ENCODE results near the gene SH2D3A. TPM values are rescaled to one million over a fixed set of nuclear protein-coding genes. Genes with fewer than 3 reads are reported as not detected.

Gene SH2D3A
- total and polyA plus RNA-seq, 2 of the 8 experiments (the other 6 are each of a cell fraction or from before 2014, with no cell fraction given), result 14.5 to 22.1 TPM

- Histone ChIP-seq H3K27me3 (replicated peaks in 1 of 4; ENCODE audit: control insufficient read depth in 3 of 4, extremely low read depth in 1 of 4, insufficient read depth in 3 of 4, low read length in 3 of 4) (no peaks in the 10 kb centered on the region), H4K5ac (ENCODE audit: insufficient read length, low read depth, low read length) (no peak overlapping the region), H3K4me2 (ENCODE audit: insufficient read depth in 1 of 2, low read depth in 2 of 2, low read length in 2 of 2) (no peak overlapping the region), H2BK20ac (ENCODE audit: low read length) (no peak overlapping the region), H3K18ac (ENCODE audit: extremely low read depth, low read length) (no peak overlapping the region), H3K4me3 (ENCODE audit: extremely low read depth in 1 of 4, insufficient read depth in 2 of 4, low read depth in 3 of 4, low read length in 4 of 4) (no peak overlapping the region), H2BK15ac (ENCODE audit: low read length) (no peak overlapping the region), H2AK5ac (ENCODE audit: low read depth, low read length) (no peak overlapping the region), H3K36me3 (ENCODE audit: control insufficient read depth in 2 of 4, insufficient read depth in 4 of 4, low read length in 3 of 4) (no peaks in the 10 kb centered on the region), H3K79me2 (ENCODE audit: control insufficient read depth in 1 of 2, insufficient read depth in 2 of 2, low read length in 2 of 2) (no peaks in the 10 kb centered on the region), H3K9ac (replicated peaks in 1 of 4; ENCODE audit: extremely low read depth in 1 of 4, low read depth in 3 of 4, low read length in 3 of 4) (no peak overlapping the region), H3K27ac (ENCODE audit: low read depth, low read length) (no peak overlapping the region), H3K79me1 (ENCODE audit: low read depth, low read length) (no peaks in the 10 kb centered on the region), H2BK5ac (ENCODE audit: low read depth, low read length) (no peak overlapping the region), H3K56ac (replicated peaks; ENCODE audit: insufficient read length, low read depth, low read length) (no peak overlapping the region), H3K9me3 (ENCODE audit: insufficient read depth in 2 of 2, low read depth in 1 of 2, low read length in 1 of 2) (peaks cover 39 to 49% of the 10 kb centered on the region in 2 experiments), H2AFZ (ENCODE audit: low read length) (no peak overlapping the region), H2BK12ac (ENCODE audit: low read depth, low read length) (no peak overlapping the region), H4K91ac (replicated peaks; ENCODE audit: insufficient read length, low read length) (no peak overlapping the region), H2BK120ac (replicated peaks; ENCODE audit: low read depth, low read length) (no peak overlapping the region), H4K20me1 (replicated peaks in 1 of 2; ENCODE audit: control insufficient read depth in 1 of 2, insufficient read depth in 2 of 2, low read length in 2 of 2) (no peaks in the 10 kb centered on the region), H3K14ac (ENCODE audit: insufficient read length) (no peak overlapping the region), H3K4ac (replicated peaks; ENCODE audit: insufficient read length, low read depth, low read length) (no peak overlapping the region), H3K23ac (ENCODE audit: insufficient read length) (no peak overlapping the region), H4K8ac (ENCODE audit: extremely low read depth, insufficient read depth, low read length) (no peak overlapping the region), H3K4me1 (replicated peaks in 1 of 4; ENCODE audit: control insufficient read depth in 3 of 4, insufficient read depth in 4 of 4, low read length in 3 of 4) (no peaks in the 10 kb centered on the region), H3K23me2 (ENCODE audit: low read depth, low read length) (no peaks in the 10 kb centered on the region)
- no peak for DNase-seq (ENCODE audit: low read depth in 1 of 2, low spot score in 2 of 2)
- POLR2A ChIA-PET (ENCODE audit: partially characterized antibody), result no interaction called here
- no peak for FAIRE-seq
- TF ChIP-seq CBX8 (IDR thresholded peaks at IDR 0.05; ENCODE audit: borderline replicate concordance, low read depth, low read length) (no peak), SP1 (IDR thresholded peaks at IDR 0.05; ENCODE audit: low read depth, low read length) (no peak), RXRA (IDR thresholded peaks at IDR 0.05; ENCODE audit: insufficient read depth, low read depth, low read length) (no peak), CTCF (IDR thresholded peaks at IDR 0.05; ENCODE audit: control extremely low read depth in 1 of 3, insufficient read depth in 1 of 3, low read depth in 1 of 3, low read length in 3 of 3) (no peak), CBX5 (IDR thresholded peaks at IDR 0.05; ENCODE audit: low read depth, low read length) (no peak), JUN (IDR thresholded peaks at IDR 0.05; ENCODE audit: low read depth, low read length) (no peak)
- 92% methylated on average over 5 of the region's 5 CpGs; no CpG with 5 or more reads in 1 of the 2 experiments for WGBS, 2 experiments (ENCODE audit: extremely low coverage in 1 of 2, insufficient coverage in 1 of 2, insufficient read length in 1 of 2, insufficient replicate concordance in 2 of 2, low coverage in 1 of 2, low lambda C conversion rate in 2 of 2, missing lambda C conversion rate in 1 of 2)
- CTCF ChIA-PET (ENCODE audit: partially characterized antibody), result no interaction called here
Measured at GRCh38 chr19:6793973-6794372, 26.7 kb upstream of the SH2D3A start.

Measured in H1 (cell line).